GM12892 (cell line): ENCODE data around the gene HPCA.

ENCODE experiments used
- POLR2A ChIP-seq: IDR thresholded peaks from 2 replicates; pipeline ENCODE4 v1.6.1; 2011; ENCODE audit warnings: low read depth, low read length, control low read depth
- TAF1 ChIP-seq: IDR thresholded peaks from 2 replicates; pipeline ENCODE4 v1.6.1; 2011; ENCODE audit warnings: low read depth, mild to moderate bottlenecking, control low read depth, low read length, borderline replicate concordance

DNA sequence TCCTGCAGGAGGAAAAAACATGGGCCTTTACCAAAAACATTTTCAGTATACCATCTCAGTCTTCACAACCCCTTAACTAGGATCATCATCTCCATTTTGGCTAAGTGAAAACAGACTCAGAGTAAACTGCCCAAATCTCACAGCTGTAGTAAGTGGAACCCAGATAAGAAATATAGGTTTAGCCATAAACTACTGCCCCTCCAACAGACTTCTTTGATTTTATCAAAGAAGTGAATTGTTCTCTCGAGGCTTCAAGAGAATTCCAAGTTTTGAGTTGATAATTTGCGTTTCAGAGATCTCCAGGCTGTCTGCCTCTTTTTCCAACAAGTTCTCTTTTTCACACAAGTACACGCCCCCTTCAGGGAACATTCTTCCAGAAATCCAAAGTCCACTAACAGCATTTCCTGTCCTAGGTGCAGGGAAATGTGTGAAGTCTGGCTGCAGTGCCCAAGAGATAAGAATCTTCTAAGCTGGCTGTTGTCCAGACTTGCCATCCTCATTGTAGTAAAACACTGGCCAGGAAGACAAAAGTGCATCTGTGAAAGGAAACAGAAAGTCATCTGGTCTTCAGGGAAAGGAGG lies 47.5 kb downstream of the HPCA start:
- TF ChIP-seq TAF1 (no peak), POLR2A (no peak)
